WTC11 (cell line): ENCODE results near the gene MIX23. TPM values are rescaled to one million over a fixed set of nuclear protein-coding genes. Genes with fewer than 3 reads are reported as not detected.

ENCODE experiments used
- ATAC-seq: fragments of 200-7000 bp; cut with Tn5 transposase; 2 replicates; pipeline ENCODE4 v1.10.0; 2021; ENCODE audit warnings: mild to moderate bottlenecking, moderate library complexity
- CTCF ChIA-PET: fragments of 300-600 bp; sonication (Branson Sonifier 250); formaldehyde crosslinking; loops from one replicate; lab custom pipeline; 2021; ENCODE audit warnings: antibody characterized with exemption; lab: Charles Lee
- POLR2A ChIA-PET: fragments of 350-600 bp; sonication (Branson Sonifier 250); formaldehyde crosslinking; loops from one replicate; lab custom pipeline; 2021; ENCODE audit warnings: antibody characterized with exemption; lab: Charles Lee
- DNase-seq: peaks from one replicate; pipeline ENCODE4 v3.0.0; 2021; ENCODE audit warnings: low spot score
- H3K27ac Mint-ChIP-seq: 2 replicates; pipeline ENCODE4 v1.8.0; 2021; ENCODE audit warnings: mixed read lengths
- H3K27me3 Mint-ChIP-seq: 2 replicates; pipeline ENCODE4 v1.8.0; 2021; ENCODE audit warnings: low read depth, mild to moderate bottlenecking, moderate library complexity, mixed read lengths
- H3K36me3 Mint-ChIP-seq: 2 replicates; pipeline ENCODE4 v1.8.0; 2021; ENCODE audit warnings: mixed read lengths
- H3K4me1 Mint-ChIP-seq: 2 replicates; pipeline ENCODE4 v1.8.0; 2022; ENCODE audit warnings: mixed read lengths
- H3K4me3 Mint-ChIP-seq: 2 replicates; pipeline ENCODE4 v1.8.0; 2021; ENCODE audit warnings: mild to moderate bottlenecking, moderate library complexity, mixed read lengths
- H3K9me3 Mint-ChIP-seq: 2 replicates; pipeline ENCODE4 v1.8.0; 2021; ENCODE audit warnings: mixed read lengths
- ATF1 ChIP-seq: sonication (generic); formaldehyde crosslinking; IDR thresholded peaks from 2 replicates; pipeline ENCODE4 v1.8.1; 2023; ENCODE audit warnings: mild to moderate bottlenecking, moderate library complexity, missing genetic modification reagents
- ATF6 ChIP-seq: sonication (generic); formaldehyde crosslinking; IDR thresholded peaks from 2 replicates; pipeline ENCODE4 v1.8.1; 2023; ENCODE audit warnings: mild to moderate bottlenecking, missing genetic modification reagents
- CREB1 ChIP-seq: sonication (generic); formaldehyde crosslinking; IDR thresholded peaks from 2 replicates; pipeline ENCODE4 v1.8.0; 2023; ENCODE audit warnings: mild to moderate bottlenecking, missing genetic modification reagents
- ELF4 ChIP-seq: sonication (generic); formaldehyde crosslinking; IDR thresholded peaks from 2 replicates; pipeline ENCODE4 v1.8.1; 2022; ENCODE audit warnings: low read depth, mild to moderate bottlenecking, moderate library complexity, missing genetic modification reagents
- FOXK1 ChIP-seq: sonication (generic); formaldehyde crosslinking; IDR thresholded peaks from 2 replicates; pipeline ENCODE4 v1.8.0; 2022; ENCODE audit warnings: mild to moderate bottlenecking, moderate library complexity, missing genetic modification reagents
- FOXP4 ChIP-seq: sonication (generic); formaldehyde crosslinking; IDR thresholded peaks from 2 replicates; pipeline ENCODE4 v1.8.0; 2022; ENCODE audit warnings: mild to moderate bottlenecking, missing genetic modification reagents
- GRHL2 ChIP-seq: fragments of 250-450 bp; sonication (Bioruptor Pico); IDR thresholded peaks from 2 replicates; pipeline ENCODE4 v1.8.0; 2022; ENCODE audit warnings: mild to moderate bottlenecking, moderate library complexity; ENCODE audit not compliant: insufficient replicate concordance, severe bottlenecking
- IRF2 ChIP-seq: sonication (generic); formaldehyde crosslinking; IDR thresholded peaks from 2 replicates; pipeline ENCODE4 v1.8.0; 2022; ENCODE audit warnings: low read depth, missing genetic modification reagents, borderline replicate concordance
- JAZF1 ChIP-seq: fragments of 250-450 bp; sonication (Bioruptor Pico); IDR thresholded peaks from 2 replicates; pipeline ENCODE4 v1.9.0; 2021; ENCODE audit warnings: moderate library complexity, mild to moderate bottlenecking, inconsistent platforms
- MXD4 ChIP-seq: fragments of 250-450 bp; sonication (Bioruptor Pico); IDR thresholded peaks from 2 replicates; pipeline ENCODE4 v1.8.0; 2021; ENCODE audit warnings: mild to moderate bottlenecking, moderate library complexity, borderline replicate concordance
- NFE2L1 ChIP-seq: sonication (generic); formaldehyde crosslinking; IDR thresholded peaks from 2 replicates; pipeline ENCODE4 v1.8.1; 2023; ENCODE audit warnings: missing genetic modification reagents
- NR2C2 ChIP-seq: sonication (generic); formaldehyde crosslinking; IDR thresholded peaks from 2 replicates; pipeline ENCODE4 v1.8.0; 2022; ENCODE audit warnings: mild to moderate bottlenecking, missing genetic modification reagents
- ZNF121 ChIP-seq: sonication (generic); formaldehyde crosslinking; IDR thresholded peaks from 2 replicates; pipeline ENCODE4 v1.8.0; 2023; ENCODE audit warnings: missing genetic modification reagents
- ZNF232 ChIP-seq: sonication (generic); formaldehyde crosslinking; IDR thresholded peaks from 2 replicates; pipeline ENCODE4 v1.8.0; 2022; ENCODE audit warnings: mild to moderate bottlenecking, missing genetic modification reagents
- ZNF263 ChIP-seq: sonication (generic); formaldehyde crosslinking; IDR thresholded peaks from 2 replicates; pipeline ENCODE4 v1.8.1; 2022; ENCODE audit warnings: low read depth, mild to moderate bottlenecking, moderate library complexity, missing genetic modification reagents
- ZNF317 ChIP-seq: sonication (generic); formaldehyde crosslinking; IDR thresholded peaks from 2 replicates; pipeline ENCODE4 v1.8.1; 2023; ENCODE audit warnings: low read depth, mild to moderate bottlenecking, moderate library complexity, missing genetic modification reagents, borderline replicate concordance
- ZSCAN18 ChIP-seq: fragments of 250-450 bp; sonication (Bioruptor Pico); IDR thresholded peaks from 2 replicates; pipeline ENCODE4 v2.1.2; 2022; ENCODE audit warnings: mild to moderate bottlenecking, moderate library complexity
- total RNA-seq: library from RNA; stranded (reverse); gene quantifications from 3 replicates; pipeline ENCODE4 v1.2.3, GENCODE V29; 2021
- TF ChIP-seq, protein P1 (sequence below): sonication (generic); formaldehyde crosslinking; IDR thresholded peaks from 2 replicates; pipeline ENCODE4 v1.8.1; 2022; ENCODE audit warnings: mild to moderate bottlenecking, missing genetic modification reagents, moderate library complexity, borderline replicate concordance
- TF ChIP-seq, protein P2 (sequence below): sonication (generic); formaldehyde crosslinking; IDR thresholded peaks from 2 replicates; pipeline ENCODE4 v1.8.0; 2022; ENCODE audit warnings: mild to moderate bottlenecking, missing genetic modification reagents

MIX23 gene
- total RNA-seq, 1 experiment from 2014 or later = 81.7 TPM

- ChIA-PET POLR2A (interaction anchor here (0.7 kb wide), 1 partner anchor 1134 kb away, joined by 3 read pairs; no protein-coding TSS in a partner anchor), CTCF (interaction anchor here (1.8 kb wide), 1 partner anchor 317 kb away, joined by 3 read pairs; no protein-coding TSS in a partner anchor)
- H3K36me3 Mint-ChIP-seq = peaks cover 42% of the 10 kb centered on the region
- TF ChIP-seq ZNF121 (CRISPR knock-in tag) = no peak
- no peak for TF ChIP-seq JAZF1 (CRISPR knock-in tag)
- TF ChIP-seq MXD4 (CRISPR knock-in tag) = no peak
- TF ChIP-seq FOXP4 (CRISPR knock-in tag) = no peak
- TF ChIP-seq ZNF232 (CRISPR knock-in tag) = no peak
- TF ChIP-seq NFE2L1 (CRISPR knock-in tag) = no peak
- H3K4me3 Mint-ChIP-seq = no peak overlapping the region
- no peak for DNase-seq
- no peaks in the 10 kb centered on the region for H3K9me3 Mint-ChIP-seq
- no peaks in the 10 kb centered on the region for H3K27me3 Mint-ChIP-seq
- H3K27ac Mint-ChIP-seq = no peak overlapping the region
- ATAC-seq = no peak
- peaks cover 4% of the 10 kb centered on the region for H3K4me1 Mint-ChIP-seq
Measured at GRCh38 chr3:122362026-122362425, 21.0 kb downstream of the MIX23 start.

DNA sequence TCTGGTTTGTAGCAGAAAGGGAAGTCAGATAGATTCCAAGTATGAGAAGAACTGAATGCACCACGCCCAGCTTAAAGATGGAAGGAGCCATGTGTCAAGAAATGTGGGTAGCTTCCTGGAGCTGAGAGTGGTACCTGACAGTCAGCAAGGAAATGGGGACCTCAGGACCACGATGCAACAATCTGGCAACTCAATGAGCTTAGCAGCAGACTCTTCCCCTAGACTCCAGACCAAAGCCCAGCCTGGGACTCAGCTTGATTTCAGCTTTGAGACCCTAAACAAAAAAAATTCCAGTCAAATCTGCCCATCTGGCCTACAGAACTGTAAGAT lies 24.4 kb downstream of the MIX23 start:
- TF ChIP-seq CREB1 (CRISPR knock-in tag) (no peak), ELF4 (CRISPR knock-in tag) (no peak), ZNF317 (CRISPR knock-in tag) (no peak), NFE2L1 (CRISPR knock-in tag) (no peak), ATF6 (CRISPR knock-in tag) (no peak), ATF1 (CRISPR knock-in tag) (no peak), FOXP4 (CRISPR knock-in tag) (no peak)
- ATAC-seq = no peak
- CTCF ChIA-PET = interaction anchor here (3.2 kb wide), 1 partner anchor 257 kb away, joined by 13 read pairs; no protein-coding TSS in a partner anchor
- DNase-seq = no peak
- Mint-ChIP-seq H3K9me3 (no peaks in the 10 kb centered on the region), H3K27ac (no peak overlapping the region), H3K27me3 (no peaks in the 10 kb centered on the region), H3K36me3 (peaks cover 24% of the 10 kb centered on the region), H3K4me1 (peaks cover 4% of the 10 kb centered on the region), H3K4me3 (no peak overlapping the region)
- POLR2A ChIA-PET = no interaction called here

- Mint-ChIP-seq H3K27me3 (no peaks in the 10 kb centered on the region), H3K4me1 (peaks cover under 1% of the 10 kb centered on the region), H3K36me3 (peaks cover 18% of the 10 kb centered on the region), H3K9me3 (no peaks in the 10 kb centered on the region), H3K4me3 (no peak overlapping the region), H3K27ac (no peak overlapping the region)
- ChIA-PET POLR2A (no interaction called here), CTCF (interaction anchor here (0.5 to 3.2 kb wide), 4 partner anchors 26 to 256 kb away, joined by 3 to 13 read pairs (median 8); partner anchors contain the start of gene FAM162A)
- no peak for DNase-seq
- ATAC-seq = no peak
- TF ChIP-seq NFE2L1 (CRISPR knock-in tag) (no peak), ATF1 (CRISPR knock-in tag) (no peak), NR2C2 (no peak), ZNF232 (CRISPR knock-in tag) (no peak), IRF2 (CRISPR knock-in tag) (no peak), FOXK1 (no peak), ZNF263 (CRISPR knock-in tag) (no peak), MXD4 (CRISPR knock-in tag) (no peak), GRHL2 (CRISPR knock-in tag) (no peak), ZSCAN18 (CRISPR knock-in tag) (no peak)
- TF ChIP-seq, protein P1, sequence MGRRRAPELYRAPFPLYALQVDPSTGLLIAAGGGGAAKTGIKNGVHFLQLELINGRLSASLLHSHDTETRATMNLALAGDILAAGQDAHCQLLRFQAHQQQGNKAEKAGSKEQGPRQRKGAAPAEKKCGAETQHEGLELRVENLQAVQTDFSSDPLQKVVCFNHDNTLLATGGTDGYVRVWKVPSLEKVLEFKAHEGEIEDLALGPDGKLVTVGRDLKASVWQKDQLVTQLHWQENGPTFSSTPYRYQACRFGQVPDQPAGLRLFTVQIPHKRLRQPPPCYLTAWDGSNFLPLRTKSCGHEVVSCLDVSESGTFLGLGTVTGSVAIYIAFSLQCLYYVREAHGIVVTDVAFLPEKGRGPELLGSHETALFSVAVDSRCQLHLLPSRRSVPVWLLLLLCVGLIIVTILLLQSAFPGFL = no peak
- TF ChIP-seq, protein P2, sequence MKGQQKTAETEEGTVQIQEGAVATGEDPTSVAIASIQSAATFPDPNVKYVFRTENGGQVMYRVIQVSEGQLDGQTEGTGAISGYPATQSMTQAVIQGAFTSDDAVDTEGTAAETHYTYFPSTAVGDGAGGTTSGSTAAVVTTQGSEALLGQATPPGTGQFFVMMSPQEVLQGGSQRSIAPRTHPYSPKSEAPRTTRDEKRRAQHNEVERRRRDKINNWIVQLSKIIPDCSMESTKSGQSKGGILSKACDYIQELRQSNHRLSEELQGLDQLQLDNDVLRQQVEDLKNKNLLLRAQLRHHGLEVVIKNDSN (CRISPR knock-in tag) = no peak
Measured at GRCh38 chr3:122357828-122358702, 25.0 kb downstream of the MIX23 start.
